GM10266 (cell line): ENCODE measurements around the gene ARAP1.

Experiments used
- DNase-seq: peaks from one replicate; pipeline ENCODE4 v3.0.0; 2012; ENCODE audit errors: extremely low spot score
- CTCF ChIP-seq: IDR thresholded peaks from 2 replicates; pipeline ENCODE4 v1.5.1; 2012; ENCODE audit warnings: mild to moderate bottlenecking, low read depth; ENCODE audit not compliant: control insufficient read depth, insufficient read depth; ENCODE audit errors: missing control alignments

The ARAP1 gene

GRCh38 chr11:72773291-72773690, 21.1 kb upstream of the ARAP1 start:
- no peak for TF ChIP-seq CTCF
- no peak for DNase-seq

DNA sequence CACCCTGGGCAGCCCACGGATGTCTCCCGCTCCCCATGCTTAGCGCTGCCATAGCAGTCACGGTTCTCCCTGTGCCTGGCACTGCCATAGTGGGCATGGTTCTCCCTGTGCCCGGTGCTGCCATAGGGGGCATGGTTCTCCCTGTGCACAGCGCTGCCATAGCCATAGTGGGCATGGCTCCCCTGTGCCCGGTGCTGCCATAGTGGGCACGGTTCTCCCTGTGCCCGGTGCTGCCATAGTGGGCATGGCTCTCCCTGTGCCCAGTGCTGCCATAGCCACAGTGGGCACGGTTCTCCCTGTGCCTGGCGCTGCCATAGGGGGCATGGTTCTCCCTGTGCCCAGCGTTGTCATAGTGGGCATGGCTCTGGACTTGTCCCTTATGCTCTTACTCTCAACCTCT, 19.9 kb upstream of the ARAP1 start:
- no peak for DNase-seq
- no peak for TF ChIP-seq CTCF

- DNase-seq = no peak
- TF ChIP-seq CTCF = no peak
Observed at GRCh38 chr11:72771507-72771906, 19.3 kb upstream of the ARAP1 start.

DNA sequence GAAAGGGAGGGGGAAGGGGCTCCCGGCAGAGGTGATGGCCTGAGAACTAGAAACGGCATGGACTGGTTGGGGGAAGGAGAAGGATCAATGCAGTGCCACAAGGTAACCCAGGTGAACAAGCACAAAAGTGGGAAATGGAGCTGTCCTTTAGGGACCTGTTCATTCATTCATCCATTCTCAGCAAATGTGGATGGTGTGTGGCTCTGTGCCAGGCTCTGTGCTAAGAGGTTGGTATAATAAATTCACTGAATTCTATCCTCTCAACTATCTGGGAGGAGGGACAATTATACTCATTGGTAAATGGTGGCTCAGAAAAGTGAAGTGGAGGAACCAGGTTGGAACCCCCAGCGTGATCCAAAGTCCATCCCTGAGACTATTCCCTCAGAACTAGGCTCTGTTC, 18.6 kb upstream of the ARAP1 start:
- TF ChIP-seq CTCF = no peak
- no peak for DNase-seq

GRCh38 chr11:72769680-72770079, 17.5 kb upstream of the ARAP1 start:
- no peak for DNase-seq
- TF ChIP-seq CTCF = no peak

DNA sequence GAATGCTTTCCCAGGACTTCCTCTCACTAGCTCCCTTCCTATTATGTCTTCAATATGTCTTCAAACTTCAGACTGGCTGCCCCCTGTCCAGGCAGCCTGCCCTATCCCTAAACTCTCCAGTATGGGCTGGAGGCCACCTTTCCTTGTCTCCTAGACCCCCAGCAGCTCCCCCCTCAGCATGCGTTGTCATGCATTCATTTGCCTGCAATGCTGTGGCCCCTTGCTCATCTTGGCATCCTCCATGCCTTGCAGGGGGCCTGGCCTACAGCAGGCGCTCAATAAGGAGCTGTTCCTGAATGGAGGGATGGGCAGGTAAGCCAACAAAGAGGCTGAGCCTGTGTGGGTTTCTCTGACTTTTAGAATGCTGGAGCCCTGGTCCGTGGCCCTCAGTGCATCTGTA, 16.4 kb upstream of the ARAP1 start:
- no peak for DNase-seq
- TF ChIP-seq CTCF = no peak

DNA sequence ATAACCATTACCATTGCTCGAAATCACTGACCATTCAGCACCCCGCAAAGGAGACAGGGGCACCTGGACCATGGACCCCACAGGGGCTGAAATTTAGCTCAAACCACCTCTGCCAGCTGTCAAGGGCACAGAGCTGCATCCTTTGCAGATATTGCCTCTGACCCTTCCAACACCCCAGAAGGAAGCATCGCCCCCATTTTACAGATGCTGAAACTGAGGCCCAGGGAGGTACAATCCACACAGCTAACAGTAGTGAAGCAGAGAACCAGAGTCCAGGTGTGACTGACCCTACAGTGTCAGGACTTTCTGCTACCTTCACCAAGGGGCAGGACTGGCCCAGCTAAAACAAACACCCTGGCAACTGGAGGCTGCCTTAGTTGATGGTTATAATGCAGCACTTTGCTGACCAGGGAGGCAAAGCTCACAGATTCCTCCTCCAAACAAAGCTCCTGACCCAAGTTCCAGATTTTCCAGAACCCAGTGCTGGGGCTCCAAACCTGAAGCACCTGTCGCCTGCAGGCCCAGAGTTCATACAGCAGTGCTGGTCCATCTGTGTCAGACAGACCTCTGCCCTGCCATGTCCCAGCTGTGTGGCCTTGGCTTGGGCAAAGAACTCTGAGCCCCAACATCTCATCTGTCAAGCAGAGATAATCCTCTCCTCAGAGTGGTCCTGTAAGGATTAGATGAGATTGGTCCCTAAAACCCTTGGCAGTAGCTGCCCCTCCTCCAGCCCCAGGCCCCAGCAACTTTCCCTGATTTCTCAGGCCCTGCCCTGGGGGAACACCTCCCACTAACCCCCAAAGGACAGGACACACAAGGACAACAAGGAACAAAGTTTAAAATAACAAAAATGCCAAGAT, 15.2 kb upstream of the ARAP1 start:
- DNase-seq = no peak
- no peak for TF ChIP-seq CTCF
